K562 (cell line): ENCODE measurements around the gene WAS. TPM values are rescaled to one million over a fixed set of nuclear protein-coding genes. Genes with fewer than 3 reads are reported as not detected.

Source experiments
- ATAC-seq: fragments of 200-7000 bp; cut with Tn5 transposase; 3 replicates; pipeline ENCODE4 v1.9.1; 2020; ENCODE audit warnings: moderate library complexity
- BruUV-seq: library from RNA; stranded (reverse); fragments of 400-500 nt; replicated peaks from 2 replicates; lab custom pipeline; 2021; lab: Mats Ljungman, UMichigan
- CTCF ChIA-PET: fragments of 300-600 bp; formaldehyde crosslinking; extraction: SDS; loops from one replicate; lab custom pipeline; 2021; ENCODE audit warnings: low intra/inter-chr PET ratio; lab: Yijun Ruan, JAX
- POLR2A ChIA-PET: fragments of 300-600, 350-650 bp; sonication (Branson Sonifier 250); formaldehyde crosslinking; extraction: SDS; loops from one replicate; lab custom pipeline; 2021; ENCODE audit warnings: antibody characterized with exemption, inconsistent platforms; lab: Yijun Ruan, JAX
- DNase-seq, 4 experiments: peaks; one replicate each; pipeline versions ENCODE4 v3.0.0 to v3.0.0-alpha.2; 2011 to 2018; ENCODE audit warnings: low spot score in 3 of 4, mixed read lengths in 3 of 4; ENCODE audit errors: extremely low read depth in 1 of 4
- FAIRE-seq: peaks from 2 replicates; lab custom pipeline; 2011; peaks lifted over from hg19 to GRCh38; lab: Jason Lieb, UNC
- H2AFZ ChIP-seq: 2 replicates; pipeline ENCODE4 v1.6.0; 2011; ENCODE audit warnings: low read depth, low read length, control low read depth, inconsistent platforms
- H3K27ac ChIP-seq: fragments of 200-600 bp; 3 replicates; pipeline ENCODE4 v1.8.0; 2011; ENCODE audit warnings: low read depth, mild to moderate bottlenecking, control low read depth, inconsistent platforms, low read length, moderate library complexity, mixed read lengths; ENCODE audit errors: extremely low read depth
- H3K27me3 ChIP-seq, 2 experiments: fragments of 300-600 bp in 1 of 2; 2 replicates in 1 of 2; 3 replicates in 1 of 2; pipeline versions ENCODE4 v1.6.0 to v1.8.0; 2011; ENCODE audit warnings: inconsistent platforms in 2 of 2, low read length in 2 of 2, mild to moderate bottlenecking in 1 of 2, mixed read lengths in 1 of 2, moderate library complexity in 1 of 2; ENCODE audit not compliant: control insufficient read depth in 2 of 2, insufficient read depth in 2 of 2
- H3K36me3 ChIP-seq: fragments of 300-600 bp; 3 replicates; pipeline ENCODE4 v1.8.0; 2011; ENCODE audit warnings: mild to moderate bottlenecking, low read length, inconsistent platforms; ENCODE audit not compliant: control insufficient read depth, insufficient read depth
- H3K4me1 ChIP-seq, 2 experiments: fragments of 200-600 bp in 1 of 2; replicated peaks in 1 of 2; 2 replicates in 1 of 2; 3 replicates in 1 of 2; pipeline versions ENCODE4 v1.5.1 to v1.8.0; 2011; ENCODE audit warnings: inconsistent platforms in 2 of 2, low read length in 2 of 2, mild to moderate bottlenecking in 1 of 2, mixed read lengths in 1 of 2, moderate library complexity in 1 of 2; ENCODE audit not compliant: control insufficient read depth in 2 of 2, insufficient read depth in 2 of 2
- H3K4me2 ChIP-seq: 2 replicates; pipeline ENCODE4 v1.6.1; 2011; ENCODE audit warnings: low read length, control low read depth, inconsistent platforms, mixed read lengths; ENCODE audit not compliant: insufficient read depth
- H3K4me3 ChIP-seq: fragments of 200-600 bp; sonication (generic), shearing (Covaris generic); 2 replicates; pipeline ENCODE4 v1.5.1; 2016; ENCODE audit warnings: control low read depth, inconsistent platforms
- H3K79me2 ChIP-seq: fragments of 200-600 bp; 3 replicates; pipeline ENCODE4 v1.8.0; 2011; ENCODE audit warnings: low read length, inconsistent platforms; ENCODE audit not compliant: control insufficient read depth, insufficient read depth
- H3K9ac ChIP-seq, 2 experiments: 2 replicates each; pipeline versions ENCODE4 v1.6.0 to v1.6.1; 2011; ENCODE audit warnings: low read depth in 2 of 2, low read length in 2 of 2, control low read depth in 1 of 2, inconsistent platforms in 1 of 2, mild to moderate bottlenecking in 1 of 2, mixed read lengths in 1 of 2; ENCODE audit not compliant: insufficient read depth in 1 of 2
- H3K9me1 ChIP-seq: one replicate; pipeline ENCODE4 v1.6.0; 2011; ENCODE audit warnings: inconsistent platforms, mild to moderate bottlenecking, low read length, moderate library complexity; ENCODE audit not compliant: control insufficient read depth, insufficient read depth
- H3K9me3 ChIP-seq: replicated peaks from 2 replicates; pipeline ENCODE4 v1.5.1; 2011; ENCODE audit warnings: low read depth, low read length, inconsistent platforms; ENCODE audit not compliant: control insufficient read depth, insufficient read depth
- H4K20me1 ChIP-seq: replicated peaks from 2 replicates; pipeline ENCODE4 v1.6.1; 2011; ENCODE audit warnings: low read length, inconsistent platforms, mixed read lengths; ENCODE audit not compliant: control insufficient read depth, insufficient read depth
- ESRRB ChIP-seq: fragments of 250-450 bp; sonication (Bioruptor Pico); IDR thresholded peaks from 2 replicates; pipeline ENCODE4 v1.5.0; 2020; ENCODE audit warnings: mild to moderate bottlenecking, moderate library complexity, borderline replicate concordance
- FOSL1 ChIP-seq: fragments of 200-800 bp; sonication (Bioruptor generic); conservative IDR thresholded peaks from 2 replicates; pipeline ENCODE4 v1.6.1; 2016; ENCODE audit warnings: missing genetic modification characterization, missing compliant biosample characterization
- HIVEP1 ChIP-seq: fragments of 250-450 bp; sonication (Bioruptor Pico); IDR thresholded peaks from 2 replicates; pipeline ENCODE4 v1.4.0; 2020; ENCODE audit warnings: mild to moderate bottlenecking
- ILK ChIP-seq: fragments of 450-650 bp; IDR thresholded peaks from 2 replicates; pipeline ENCODE4 v1.6.1; 2016; ENCODE audit warnings: missing genetic modification characterization, low read depth, mild to moderate bottlenecking, missing compliant biosample characterization, moderate library complexity, borderline replicate concordance
- MBD1 ChIP-seq: fragments of 250-450 bp; sonication (Bioruptor Pico); IDR thresholded peaks from 2 replicates; pipeline ENCODE4 v1.8.0; 2022; ENCODE audit warnings: inconsistent platforms
- MECOM ChIP-seq: fragments of 250-450 bp; sonication (Bioruptor Pico); IDR thresholded peaks from 2 replicates; pipeline ENCODE4 v1.8.0; 2022; ENCODE audit warnings: inconsistent platforms
- NR3C1 ChIP-seq: sonication (generic); formaldehyde crosslinking; IDR thresholded peaks from 2 replicates; pipeline ENCODE4 v1.8.1; 2022; ENCODE audit warnings: missing genetic modification reagents
- RBM14 ChIP-seq: fragments of 200-400 bp; formaldehyde crosslinking; IDR thresholded peaks from 2 replicates; pipeline ENCODE4 v1.6.1; 2018; ENCODE audit warnings: low read depth, mild to moderate bottlenecking, low read length, moderate library complexity, borderline replicate concordance; ENCODE audit not compliant: insufficient read depth
- ZBTB1 ChIP-seq: sonication (generic); formaldehyde crosslinking; IDR thresholded peaks from 2 replicates; pipeline ENCODE4 v1.8.1; 2023; ENCODE audit warnings: missing genetic modification reagents, low read depth, mild to moderate bottlenecking, borderline replicate concordance
- ZNF140 ChIP-seq: fragments of 250-450 bp; sonication (Bioruptor Pico); IDR thresholded peaks from 2 replicates; pipeline ENCODE4 v1.8.0; 2021; ENCODE audit warnings: moderate library complexity, mild to moderate bottlenecking, inconsistent platforms
- WGBS: fragments of 100-300 bp; shearing (Covaris generic); methylation state at CpG from one replicate; pipeline ENCODE4 v1.1.6; 2016; ENCODE audit warnings: low coverage, mixed read lengths; ENCODE audit not compliant: insufficient coverage; ENCODE audit errors: missing lambda C conversion rate; 5-methylcytosine and 5-hydroxymethylcytosine counted together
- in situ Hi-C: fragments of 300-500 bp; cut with MboI; formaldehyde crosslinking; loops from 4 replicates; pipeline ENCODE4 v1.15.0; 2018; ENCODE audit warnings: inconsistent platforms, mixed read lengths
- intact Hi-C: fragments of 100-400 bp; cut with micrococcal nuclease; formaldehyde crosslinking; loops from 2 replicates; pipeline ENCODE4 v1.14.2; 2022
- polyA plus RNA-seq, 8 experiments: library from polyadenylated mRNA; depleted of rRNA in 4 of 8; stranded (reverse) in 5 of 8; unstranded in 3 of 8; fragments of >200 nt; fragmentation: Nextera tagmentation in 2 of 8; fragmentation: Illumina TruSeq in 1 of 8; extraction: Ambion mirVana in 2 of 8; extraction: Trizol in 1 of 8; gene quantifications; 2 replicates each; pipeline versions ENCODE4 v1.2.1 to v1.2.3, GENCODE V29; 2011 to 2014; ENCODE audit warnings: inconsistent platforms in 1 of 8, missing spikeins in 1 of 8
- total RNA-seq, 7 experiments: library from RNA; depleted of rRNA in 6 of 7; stranded (reverse); fragments of >200 nt in 6 of 7; fragmentation: Illumina TruSeq in 2 of 7; extraction: Trizol in 2 of 7; gene quantifications; 2 replicates each; pipeline versions ENCODE4 v1.2.1 to v1.2.3, GENCODE V29; 2011 to 2021; ENCODE audit warnings: low replicate concordance in 1 of 7

WAS gene
- total and polyA plus RNA-seq, 9 of the 15 experiments (the other 6 are each of a cell fraction or from before 2014, with no cell fraction given), result 0.11 to 16.1 (median 3.8) TPM

- WGBS, result 47% methylated on average over 6 of the region's 7 CpGs
- ChIA-PET CTCF (no interaction called here), POLR2A (interaction anchor here (0.6 to 1.6 kb wide), 2 partner anchors 12 to 521 kb away, joined by 3 to 4 read pairs; partner anchors contain the start of gene SUV39H1)
- H3K9me3 ChIP-seq, result no peaks in the 10 kb centered on the region
- no TSS peak for BruUV-seq
- no peak for TF ChIP-seq ZNF140
- H3K79me2 ChIP-seq, result no peaks in the 10 kb centered on the region; the same call in 2 of the 3 replicates
- no peak for ATAC-seq
- H4K20me1 ChIP-seq, result no peaks in the 10 kb centered on the region
- no peak for DNase-seq
- H3K9ac ChIP-seq, result peak overlapping the region; percentile 7 to 80; a peak in 2 of 4 replicates
- H3K27ac ChIP-seq, result no peak overlapping the region
- H3K4me2 ChIP-seq, result peak overlapping the region; percentile 49
- H3K4me1 ChIP-seq, result peaks cover 17 to 25% of the 10 kb centered on the region in 2 experiments; a peak in 4 of 5 replicates
- H3K9me1 ChIP-seq, result no peaks in the 10 kb centered on the region
- intact Hi-C loops, result no loop called here
- no peak for FAIRE-seq
- H3K27me3 ChIP-seq, result no peaks in the 10 kb centered on the region
- no peaks in the 10 kb centered on the region for H3K36me3 ChIP-seq
- peak overlapping the region; percentile 31 for H3K4me3 ChIP-seq
- H2AFZ ChIP-seq, result no peak overlapping the region; the same call in 1 of the 2 replicates
- in situ Hi-C loops, result no loop called here
Measured at GRCh38 chrX:48684134-48684533, 535 bp downstream of the WAS start.

- in situ Hi-C loops (no loop called here), intact Hi-C loops (no loop called here)
- no TSS peak for BruUV-seq
- no peaks in the 10 kb centered on the region for H3K9me3 ChIP-seq
- no peak overlapping the region for H2AFZ ChIP-seq
- H3K4me1 ChIP-seq, result peaks cover 9 to 28% of the 10 kb centered on the region in 2 experiments; a peak in 4 of 5 replicates
- CTCF ChIA-PET, result no interaction called here
- 57% methylated on average over 8 of the region's 12 CpGs for WGBS
- no peaks in the 10 kb centered on the region for H3K9me1 ChIP-seq
- no peak overlapping the region for H3K4me2 ChIP-seq
- H4K20me1 ChIP-seq, result no peaks in the 10 kb centered on the region
- peak overlapping the region in 1 of 2 experiments; percentile 64; a peak in 2 of 4 replicates for H3K9ac ChIP-seq
- no peak overlapping the region for H3K27ac ChIP-seq
- no peaks in the 10 kb centered on the region; the same call in 2 of the 3 replicates for H3K79me2 ChIP-seq
- no peaks in the 10 kb centered on the region for H3K27me3 ChIP-seq
- no peak overlapping the region for H3K4me3 ChIP-seq
- TF ChIP-seq ILK (tag) (no peak), ESRRB (CRISPR knock-in tag) (no peak), RBM14 (no peak), MBD1 (CRISPR knock-in tag) (no peak), NR3C1 (CRISPR knock-in tag) (no peak), MECOM (no peak), HIVEP1 (no peak), FOSL1 (tag) (no peak), ZBTB1 (CRISPR knock-in tag) (no peak)
- no peak for ATAC-seq
- DNase-seq, result no peak
- POLR2A ChIA-PET, result interaction anchor here (0.9 to 1.6 kb wide), 2 partner anchors 9 to 11 kb away, joined by 4 read pairs; partner anchors contain the start of gene SUV39H1
- no peaks in the 10 kb centered on the region for H3K36me3 ChIP-seq
- no peak for FAIRE-seq
Measured at GRCh38 chrX:48685416-48685815, 1.8 kb downstream of the WAS start.
